Lung (tissue), 12 donors: ENCODE measurements around the gene GNG10. TPM values are rescaled to one million over a fixed set of nuclear protein-coding genes. Genes with fewer than 3 reads are reported as not detected.
A peak's percentile ranks its signal among the peaks of the same experiment; 100 is the strongest.

ENCODE experiments used
- ATAC-seq: fragments of 200-7000 bp; cut with Tn5 transposase; one replicate; pipeline ENCODE4 v1.9.1; 2020; ENCODE audit warnings: moderate number of reproducible peaks; ENCODE audit not compliant: insufficient read depth, low FRiP score
- DNase-seq, 3 donors: peaks; one replicate each; pipeline ENCODE4 v3.0.0-alpha.2; 2013 to 2017
- H3K27ac ChIP-seq, 2 donors: one replicate each; pipeline ENCODE4 v1.5.1; 2013; ENCODE audit warnings: mild to moderate bottlenecking in 2 of 2, moderate library complexity in 2 of 2, control low read depth in 1 of 2, inconsistent platforms in 1 of 2, low read depth in 1 of 2, low read length in 1 of 2
- H3K27me3 ChIP-seq, 3 donors: one replicate each; pipeline ENCODE4 v1.5.1; 2013; ENCODE audit warnings: low read length in 2 of 3; ENCODE audit not compliant: control insufficient read depth in 3 of 3, insufficient read depth in 3 of 3
- H3K36me3 ChIP-seq, 4 donors: one replicate each; pipeline ENCODE4 v1.5.1; 2013; ENCODE audit warnings: low read length in 4 of 4, mild to moderate bottlenecking in 1 of 4, moderate library complexity in 1 of 4; ENCODE audit not compliant: control insufficient read depth in 4 of 4, insufficient read depth in 4 of 4
- H3K4me1 ChIP-seq, 5 donors: one replicate each; pipeline ENCODE4 v1.5.1; 2013; ENCODE audit warnings: low read length in 5 of 5, mild to moderate bottlenecking in 2 of 5, moderate library complexity in 1 of 5; ENCODE audit not compliant: control insufficient read depth in 5 of 5, insufficient read depth in 5 of 5
- H3K4me3 ChIP-seq: one replicate; pipeline ENCODE4 v1.5.1; 2013; ENCODE audit warnings: mild to moderate bottlenecking, control low read depth, moderate library complexity
- H3K9ac ChIP-seq, 2 donors: one replicate each; pipeline ENCODE4 v1.5.1; 2013; ENCODE audit warnings: low read length in 2 of 2, control low read depth in 1 of 2; ENCODE audit not compliant: insufficient read depth in 1 of 2
- H3K9me3 ChIP-seq, 4 donors: one replicate each; pipeline ENCODE4 v1.5.1; 2013; ENCODE audit warnings: low read length in 3 of 4, mild to moderate bottlenecking in 1 of 4, moderate library complexity in 1 of 4; ENCODE audit not compliant: control insufficient read depth in 4 of 4, insufficient read depth in 3 of 4
- CTCF ChIP-seq: IDR thresholded peaks from 2 replicates; pipeline ENCODE4 v1.5.1; 2012; ENCODE audit warnings: mild to moderate bottlenecking; ENCODE audit errors: control extremely low read depth, extremely low read depth
- WGBS, 2 donors: extraction: QIAGEN DNeasy Blood & Tissue Kit; methylation state at CpG; one replicate each; pipeline ENCODE4 v1.1.7; 2013; 5-methylcytosine and 5-hydroxymethylcytosine counted together
- polyA plus RNA-seq, 2 donors: library from polyadenylated mRNA; stranded (reverse); fragments of 200-250 nt; gene quantifications; one replicate each; pipeline ENCODE4 v1.2.1, GENCODE V29; 2013
- total RNA-seq, 2 donors: library from RNA; depleted of rRNA in 1 of 2; stranded (reverse); fragments of >200 nt in 1 of 2; gene quantifications; one replicate each; pipeline ENCODE4 v1.2.1, GENCODE V29; 2014 to 2021
- donor health status: control.
- donor health status: control.
- donor health status: Bipolar disorder and iron deficiency.
- donor health status: healthy.
- donor health status: DM: yes; HTN: yes; CAD: no.

GNG10 gene
- total and polyA plus RNA-seq, 4 donors, result 40.4 to 98.5 (median 46.0) TPM

- TF ChIP-seq CTCF, result no peak
- H3K9ac ChIP-seq, result no peak overlapping the region
Observed at GRCh38 chr9:111678293-111678692, 16.9 kb downstream of the GNG10 start.

GRCh38 chr9:111679199-111679598 lies 17.8 kb downstream of the GNG10 start:
- no peak for ATAC-seq
- H3K9ac ChIP-seq, result no peak overlapping the region
- no peak for TF ChIP-seq CTCF
- DNase-seq, result no peak
- no peaks in the 10 kb centered on the region for H3K27me3 ChIP-seq
- H3K4me3 ChIP-seq, result no peak overlapping the region
- H3K36me3 ChIP-seq, result peaks cover 1 to 20% (median 11%) of the 10 kb centered on the region in 4 donors
- H3K4me1 ChIP-seq, result no peaks in the 10 kb centered on the region
- H3K9me3 ChIP-seq, result no peaks in the 10 kb centered on the region
- H3K27ac ChIP-seq, result no peak overlapping the region
- 95 to 98% methylated on average over 6 of the region's 6 CpGs for WGBS, 2 donors

More at GRCh38 chr9:111678293-111678692, 16.9 kb downstream of the GNG10 start:
- Histone ChIP-seq H3K27ac (no peak overlapping the region), H3K27me3 (no peaks in the 10 kb centered on the region), H3K4me1 (no peaks in the 10 kb centered on the region), H3K9me3 (no peaks in the 10 kb centered on the region), H3K4me3 (no peak overlapping the region), H3K36me3 (peaks cover 1 to 20% (median 11%) of the 10 kb centered on the region in 4 donors)
- 91 to 98% methylated on average over 5 of the region's 5 CpGs for WGBS, 2 donors
- no peak for DNase-seq
- ATAC-seq, result no peak

- ATAC-seq, result no peak
- H3K4me1 ChIP-seq, result no peaks in the 10 kb centered on the region
- peaks cover 1 to 8% (median 4%) of the 10 kb centered on the region in 4 donors for H3K36me3 ChIP-seq
- TF ChIP-seq CTCF, result no peak
- H3K27ac ChIP-seq, result no peak overlapping the region
- H3K9ac ChIP-seq, result no peak overlapping the region
- WGBS, 2 donors, result 86 to 100% methylated on average over 1 of the region's 1 CpG
- no peak overlapping the region for H3K4me3 ChIP-seq
- no peaks in the 10 kb centered on the region for H3K9me3 ChIP-seq
- no peaks in the 10 kb centered on the region for H3K27me3 ChIP-seq
- DNase-seq, result no peak
Observed at GRCh38 chr9:111683392-111683791, 22.0 kb downstream of the GNG10 start.

GRCh38 chr9:111691672-111692329 lies 30.4 kb downstream of the GNG10 start:
- no peak overlapping the region for H3K4me3 ChIP-seq
- 44 to 47% methylated on average over 5 of the region's 5 CpGs for WGBS, 2 donors
- no peak overlapping the region for H3K27ac ChIP-seq
- no peak overlapping the region for H3K9ac ChIP-seq
- H3K9me3 ChIP-seq, result no peaks in the 10 kb centered on the region
- no peaks in the 10 kb centered on the region for H3K27me3 ChIP-seq
- no peaks in the 10 kb centered on the region for H3K4me1 ChIP-seq
- no peak for TF ChIP-seq CTCF
- ATAC-seq, result no peak
- peak in 2 of 3 donors; percentile 48 to 64 for DNase-seq
- no peaks in the 10 kb centered on the region for H3K36me3 ChIP-seq
